ENCODE measurements around the gene FAM131C. TPM values are rescaled to one million over a fixed set of nuclear protein-coding genes. Genes with fewer than 3 reads are reported as not detected.

FAM131C gene
- total and polyA plus RNA-seq, 10 of the 15 experiments (the other 5 are each of a cell fraction or from before 2014, with no cell fraction given): 0.03 TPM; not detected in 9

GRCh38 chr1:16119504-16119903 lies 46.1 kb upstream of the FAM131C start:
- H3K9me3 ChIP-seq (replicated peaks; ENCODE audit: control insufficient read depth, insufficient read depth, low read length): no peaks in the 10 kb centered on the region
- H3K27ac ChIP-seq (ENCODE audit: control insufficient read depth, insufficient read depth): no peak overlapping the region
- intact Hi-C loops (cut with micrococcal nuclease; ENCODE audit: unreplicated experiment) (no loop called here), in situ Hi-C loops (cut with MboI) (no loop called here)
- H2AFZ ChIP-seq (ENCODE audit: control insufficient read depth, low read depth, low read length): no peak overlapping the region
- no peaks in the 10 kb centered on the region; a peak in 1 of 4 replicates for H3K27me3 ChIP-seq (replicated peaks in 1 of 2; ENCODE audit: control insufficient read depth in 2 of 2, insufficient read depth in 2 of 2, low read length in 1 of 2)
- no TSS peak for BruUV-seq (replicated peaks)
- ChIA-PET POLR2A (no interaction called here), RAD21 (ENCODE audit: unreplicated experiment) (no interaction called here), SMC1A (ENCODE audit: uncharacterized antibody, unreplicated experiment) (no interaction called here), CTCF (interaction anchor here (0.6 to 1.1 kb wide), 2 partner anchors 40 to 43 kb away, joined by 3 read pairs; no protein-coding TSS in a partner anchor)
- H3K4me1 ChIP-seq (ENCODE audit: control insufficient read depth, insufficient read depth, low read length): no peaks in the 10 kb centered on the region; the same call in 1 of the 2 replicates
- no peaks in the 10 kb centered on the region for H4K20me1 ChIP-seq (ENCODE audit: control insufficient read depth, insufficient read depth)
- H3K9ac ChIP-seq (ENCODE audit: control insufficient read depth, insufficient read depth, low read length): no peak overlapping the region
- no peak overlapping the region for H3K4me2 ChIP-seq (ENCODE audit: control insufficient read depth, insufficient read depth)
- ATAC-seq: no peak
- H3K36me3 ChIP-seq (ENCODE audit: control insufficient read depth in 2 of 2, insufficient read depth in 2 of 2, low read length in 1 of 2): no peaks in the 10 kb centered on the region
- FAIRE-seq: no peak
- DNase-seq (ENCODE audit: low read depth, low spot score): no peak
- H3K4me3 ChIP-seq: no peak overlapping the region
- 9% methylated on average over 6 of the region's 6 CpGs for WGBS (ENCODE audit: insufficient coverage, insufficient replicate concordance, low lambda C conversion rate, missing lambda C conversion rate)
- H3K79me2 ChIP-seq (ENCODE audit: control insufficient read depth, insufficient read depth, low read length): no peaks in the 10 kb centered on the region
- no peak for TF ChIP-seq IRF5 (IDR thresholded peaks at IDR 0.05; ENCODE audit: borderline replicate concordance)
- TF ChIP-seq ZNF384 (IDR thresholded peaks at IDR 0.05; ENCODE audit: borderline replicate concordance, low read depth, low read length): no peak
- no peak for TF ChIP-seq HSF1 (IDR thresholded peaks at IDR 0.05; ENCODE audit: low read depth, low read length)
- TF ChIP-seq RB1 (IDR thresholded peaks at IDR 0.05; ENCODE audit: borderline replicate concordance): no peak
- no peak for TF ChIP-seq SP1 (IDR thresholded peaks at IDR 0.05; ENCODE audit: low read depth, low read length)
- no peak for TF ChIP-seq CUX1 (IDR thresholded peaks at IDR 0.05; ENCODE audit: insufficient replicate concordance, low read depth, low read length)
- TF ChIP-seq POLR2A (IDR thresholded peaks at IDR 0.05; ENCODE audit: low read depth, low read length): no peak
- no peak for TF ChIP-seq STAT3 (IDR thresholded peaks at IDR 0.05; ENCODE audit: low read depth, low read length)
- no peak for TF ChIP-seq SUPT20H (IDR thresholded peaks at IDR 0.05; ENCODE audit: borderline replicate concordance, control insufficient read depth, low read depth, low read length)
- TF ChIP-seq RBBP5 (conservative IDR thresholded peaks at IDR 0.05): no peak
- TF ChIP-seq ZBTB11 (CRISPR knock-in tag; IDR thresholded peaks at IDR 0.05): no peak
- no peak for TF ChIP-seq NFIC (IDR thresholded peaks at IDR 0.05; ENCODE audit: low read depth, low read length)
- TF ChIP-seq BCL11A (IDR thresholded peaks at IDR 0.05; ENCODE audit: low read depth, low read length): no peak
- no peak for TF ChIP-seq NFYB (IDR thresholded peaks at IDR 0.05; ENCODE audit: insufficient read depth, low read depth, low read length)

Data from GM12878 (cell line).